Stimulated activated CD4-positive, alpha-beta T cell treated with anti-CD3 and anti-CD28 coated beads, Interleukin-4, amount 100 ng/mL, for 4 hours (primary cell): Measurements from ENCODE around the gene KDELR3.

ENCODE experiments used
- DNase-seq, 2 experiments: peaks; one replicate each; pipeline ENCODE4 v3.0.0-alpha.2; 2020

KDELR3 gene

DNA sequence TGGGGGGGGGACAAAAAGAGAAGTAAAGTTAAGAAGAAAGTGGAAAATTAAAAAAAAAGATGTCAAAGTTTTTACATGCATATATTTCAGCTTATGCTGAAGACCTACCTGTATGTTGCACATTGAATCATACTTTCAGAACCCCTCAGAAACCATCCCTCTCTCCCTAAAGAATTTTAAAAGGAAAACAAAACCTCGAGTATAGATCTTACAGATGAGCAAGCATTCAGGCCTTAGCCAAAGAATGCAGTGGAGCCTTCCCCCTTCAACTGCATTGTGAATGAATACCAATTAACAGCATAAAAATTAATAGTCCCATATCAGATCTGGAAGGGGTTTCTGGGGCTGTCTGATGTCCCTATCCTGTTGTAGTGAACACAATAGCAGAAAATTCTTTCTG is 16.3 kb downstream of the KDELR3 start:
- no peak for DNase-seq

DNA sequence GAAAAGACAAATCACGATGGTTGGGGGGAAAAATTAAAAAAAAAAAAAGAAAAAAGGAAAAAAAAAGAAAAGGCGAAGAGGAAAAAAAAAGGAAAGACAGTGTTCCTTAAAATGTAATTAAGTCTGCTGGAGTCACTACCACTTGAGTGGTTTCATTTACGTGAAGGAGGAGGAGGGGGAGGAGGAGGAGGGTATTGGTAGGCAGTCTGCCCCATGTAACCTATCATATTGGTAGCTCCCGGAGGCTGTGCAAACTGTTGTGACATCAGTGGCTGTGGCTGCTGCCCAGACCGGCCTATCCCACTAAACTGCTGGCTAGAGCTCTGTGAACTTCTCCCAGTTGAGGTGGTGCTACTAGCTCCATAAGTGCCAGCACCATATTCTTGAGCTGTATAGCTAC is 17.9 kb downstream of the KDELR3 start:
- no peak for DNase-seq

- DNase-seq: no peak
Observed at GRCh38 chr22:38487946-38488345, 20.1 kb downstream of the KDELR3 start.

- DNase-seq: no peak
Observed at GRCh38 chr22:38489142-38489541, 21.2 kb downstream of the KDELR3 start.

- no peak for DNase-seq
Observed at GRCh38 chr22:38489561-38490145, 21.8 kb downstream of the KDELR3 start.

DNA sequence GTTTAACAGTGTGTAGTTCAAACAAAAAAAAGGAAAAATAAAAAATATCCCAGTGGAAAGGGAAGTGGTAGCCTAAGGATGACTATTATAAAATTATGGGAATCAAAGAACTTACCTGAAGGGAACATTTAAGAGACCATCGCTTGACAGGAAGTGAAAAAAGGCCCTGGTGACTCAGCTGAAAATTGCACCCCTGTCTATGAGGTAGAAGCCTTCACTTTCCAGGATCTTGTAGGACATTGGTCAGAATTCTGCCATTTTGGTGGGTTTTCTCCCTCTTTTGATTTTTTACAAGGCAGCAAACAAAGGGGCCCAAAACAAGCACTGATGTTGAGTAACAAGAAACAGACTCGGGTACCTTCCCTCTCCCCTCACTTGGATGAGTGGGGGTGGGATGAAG is 22.6 kb downstream of the KDELR3 start:
- DNase-seq: no peak

DNA sequence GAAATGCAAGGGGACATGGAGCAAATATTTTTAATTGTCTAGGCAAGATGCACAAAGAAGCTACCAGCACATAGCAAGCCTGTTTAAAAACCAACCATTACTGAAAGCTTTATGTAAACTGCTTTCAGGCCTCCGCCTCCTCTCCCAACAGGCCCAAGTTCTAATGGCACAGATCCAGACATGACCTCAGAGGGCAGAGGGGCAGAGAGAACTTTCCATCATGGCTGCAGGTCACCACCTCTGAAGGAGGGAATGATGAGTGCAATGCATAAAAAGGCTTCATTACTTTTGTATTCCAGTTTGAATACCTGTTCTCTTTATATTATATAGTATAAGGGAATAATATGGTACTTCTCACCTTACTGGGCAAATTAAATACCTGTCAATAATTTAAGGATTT is 23.0 kb downstream of the KDELR3 start:
- no peak for DNase-seq

DNA sequence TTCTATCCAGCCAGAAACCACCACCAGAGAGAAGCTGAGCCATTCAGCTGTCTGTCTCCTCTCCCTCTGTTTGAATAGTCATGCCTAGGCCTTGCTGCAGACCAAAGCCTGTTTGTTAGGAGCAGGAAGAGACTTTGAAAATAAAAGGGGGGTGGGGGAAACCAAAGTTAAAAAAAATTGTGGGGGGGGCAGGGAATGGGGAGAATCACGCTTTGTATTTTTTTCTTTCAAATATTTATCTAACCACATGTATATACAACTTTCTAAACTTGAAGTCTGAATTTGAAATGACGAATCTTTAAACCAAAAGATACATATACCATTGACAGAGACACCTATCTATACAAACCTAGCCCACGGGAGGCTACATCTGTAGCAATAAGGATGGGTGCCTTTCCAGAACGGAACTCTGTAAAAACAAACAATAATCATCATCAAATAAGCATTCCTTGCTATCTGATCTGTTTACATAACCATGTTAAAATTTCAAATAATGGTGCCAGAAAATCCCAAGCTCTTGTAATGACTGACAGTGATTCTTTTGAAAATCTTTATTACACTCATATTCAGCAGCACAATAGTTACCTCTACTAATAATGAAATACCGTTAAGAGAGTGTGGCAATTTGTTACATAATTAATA is 23.9 kb downstream of the KDELR3 start:
- no peak for DNase-seq

- DNase-seq: no peak
Observed at GRCh38 chr22:38494498-38494897, 26.6 kb downstream of the KDELR3 start.

- DNase-seq: no peak
Observed at GRCh38 chr22:38494939-38495338, 27.0 kb downstream of the KDELR3 start.

DNA sequence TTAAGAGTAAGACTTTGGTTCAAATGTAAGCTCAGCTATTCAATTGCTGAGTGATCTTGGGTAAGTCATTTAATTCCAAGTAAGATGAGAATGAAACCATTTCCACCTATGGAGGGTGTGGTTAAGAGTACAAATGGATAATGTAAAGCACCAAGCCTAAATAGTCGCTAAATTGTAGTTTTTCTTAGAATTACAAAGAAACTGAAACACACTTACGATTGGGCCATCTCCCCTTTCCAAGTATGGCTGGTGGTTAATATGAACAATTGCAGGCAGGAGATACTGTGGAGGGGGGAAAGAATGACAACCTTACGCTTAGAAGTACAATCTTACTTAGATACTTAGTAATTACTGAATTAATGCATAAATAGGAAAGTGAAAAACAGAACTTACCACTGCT is 30.0 kb downstream of the KDELR3 start:
- DNase-seq: no peak

GRCh38 chr22:38501797-38502672 is 34.1 kb downstream of the KDELR3 start:
- no peak for DNase-seq

DNA sequence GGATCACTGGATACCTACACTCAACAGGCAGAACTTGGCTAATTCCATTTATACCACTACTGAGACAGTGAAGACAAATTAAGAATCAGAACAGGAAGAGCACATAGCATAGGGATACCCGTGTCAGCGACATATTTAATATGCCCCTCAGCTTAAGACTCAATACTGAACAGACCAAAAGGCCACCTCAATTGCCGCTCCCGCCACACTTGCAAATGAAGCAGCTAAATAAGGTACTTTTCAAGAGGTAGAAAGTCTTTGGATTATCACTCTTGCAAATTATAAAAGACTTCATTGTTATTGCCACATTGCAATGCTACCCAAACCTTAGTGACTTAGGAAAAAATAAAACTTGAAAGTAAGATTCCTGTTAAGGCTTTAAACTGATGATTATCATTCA is 35.1 kb downstream of the KDELR3 start:
- DNase-seq: no peak

DNA sequence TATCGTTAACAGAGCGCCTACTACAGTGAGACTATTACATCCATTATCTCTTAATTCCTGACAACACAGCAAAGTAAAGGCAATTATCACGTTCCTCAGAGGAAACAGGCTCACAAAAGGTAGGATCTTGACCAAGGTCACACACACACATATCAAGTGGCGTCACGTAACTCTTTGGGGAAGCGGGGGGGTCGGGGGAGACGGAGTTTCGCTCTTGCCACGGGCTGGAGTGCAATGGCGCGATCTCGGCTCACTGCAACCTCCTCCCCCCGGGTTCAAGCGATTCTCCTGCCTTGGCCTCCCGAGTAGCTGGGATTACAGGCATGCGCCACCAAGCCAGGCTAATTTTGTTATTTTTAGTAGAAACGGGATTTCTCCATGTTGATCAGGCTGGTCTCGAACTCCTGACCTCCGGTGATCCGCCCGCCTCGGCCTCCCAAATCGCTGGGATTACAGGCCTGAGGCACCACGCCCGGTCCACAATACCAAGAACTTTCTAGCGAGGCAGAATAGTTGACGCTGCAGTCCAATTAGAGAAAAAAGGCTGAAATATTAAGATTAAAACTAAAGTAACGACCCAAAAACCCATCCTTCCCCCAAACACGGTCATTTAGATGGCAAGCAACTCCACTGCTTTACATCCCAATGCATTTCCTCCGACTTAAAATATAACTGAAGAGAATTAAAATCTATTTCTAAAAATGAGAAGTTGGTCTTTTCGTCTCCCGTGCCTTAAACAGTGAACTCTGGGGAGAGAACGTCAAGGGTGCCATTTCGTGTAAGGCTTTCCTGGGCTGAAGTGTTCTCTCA is 37.0 kb downstream of the KDELR3 start:
- DNase-seq: peak; percentile 42 to 52

DNA sequence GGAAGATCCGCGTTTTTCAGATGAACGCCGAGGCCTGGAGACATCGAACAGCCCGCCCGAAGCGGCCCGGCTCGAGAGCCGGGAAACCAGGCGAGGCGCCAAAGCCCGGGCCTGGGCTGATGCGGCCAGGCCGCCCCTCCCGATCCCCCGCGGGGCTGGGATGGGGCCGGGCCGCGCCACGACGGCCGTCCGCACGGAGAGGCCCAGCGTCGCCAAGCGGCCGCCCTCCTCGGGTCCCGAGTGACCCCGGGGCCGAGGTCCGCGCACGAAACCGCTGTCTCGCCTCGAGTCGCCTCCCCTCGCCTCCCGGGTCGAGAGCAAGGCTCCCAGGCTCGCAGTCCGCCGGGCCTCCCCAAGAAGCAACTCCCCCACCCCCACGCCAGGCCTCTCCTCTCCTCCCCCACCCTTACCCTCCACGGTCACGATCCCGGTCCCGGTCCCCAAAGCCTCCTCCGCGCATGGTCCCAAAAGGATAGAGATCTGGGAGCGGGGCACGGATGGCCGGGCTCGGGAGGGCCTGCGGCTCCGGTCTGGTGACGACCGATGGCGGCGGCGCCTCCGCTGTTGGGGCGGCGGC is 37.7 kb downstream of the KDELR3 start:
- DNase-seq: peak; percentile 44 to 57

GRCh38 chr22:38506118-38506962 is 38.4 kb downstream of the KDELR3 start, which contains the start of gene DDX17:
DDX17 (minus strand) TSS chr22:38506311.
- DNase-seq: peak; percentile 87 to 93

- no peak for DNase-seq
Observed at GRCh38 chr22:38510416-38510970, 42.6 kb downstream of the KDELR3 start.

- peak; percentile 26 to 33 for DNase-seq
Observed at GRCh38 chr22:38513063-38513462, 45.2 kb downstream of the KDELR3 start.

DNA sequence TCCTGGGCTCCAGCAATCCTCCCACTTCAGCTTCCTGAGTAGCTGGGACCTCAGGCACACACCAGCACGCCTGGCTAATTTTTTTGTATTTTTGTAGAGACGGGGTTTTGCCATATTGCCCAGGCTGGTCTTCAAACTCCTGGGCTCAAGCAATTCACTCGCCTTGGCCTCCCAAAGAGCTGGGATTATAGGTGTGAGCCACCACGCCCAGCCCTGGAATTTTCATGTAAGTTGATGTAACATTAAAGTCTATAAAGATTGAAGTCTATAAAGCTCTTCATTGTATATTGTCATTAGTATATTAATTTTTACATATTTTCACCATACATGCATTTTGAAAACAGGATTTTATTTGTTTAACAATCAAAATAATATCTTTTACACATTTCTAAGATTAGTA is 50.7 kb downstream of the KDELR3 start:
- DNase-seq: no peak

DNA sequence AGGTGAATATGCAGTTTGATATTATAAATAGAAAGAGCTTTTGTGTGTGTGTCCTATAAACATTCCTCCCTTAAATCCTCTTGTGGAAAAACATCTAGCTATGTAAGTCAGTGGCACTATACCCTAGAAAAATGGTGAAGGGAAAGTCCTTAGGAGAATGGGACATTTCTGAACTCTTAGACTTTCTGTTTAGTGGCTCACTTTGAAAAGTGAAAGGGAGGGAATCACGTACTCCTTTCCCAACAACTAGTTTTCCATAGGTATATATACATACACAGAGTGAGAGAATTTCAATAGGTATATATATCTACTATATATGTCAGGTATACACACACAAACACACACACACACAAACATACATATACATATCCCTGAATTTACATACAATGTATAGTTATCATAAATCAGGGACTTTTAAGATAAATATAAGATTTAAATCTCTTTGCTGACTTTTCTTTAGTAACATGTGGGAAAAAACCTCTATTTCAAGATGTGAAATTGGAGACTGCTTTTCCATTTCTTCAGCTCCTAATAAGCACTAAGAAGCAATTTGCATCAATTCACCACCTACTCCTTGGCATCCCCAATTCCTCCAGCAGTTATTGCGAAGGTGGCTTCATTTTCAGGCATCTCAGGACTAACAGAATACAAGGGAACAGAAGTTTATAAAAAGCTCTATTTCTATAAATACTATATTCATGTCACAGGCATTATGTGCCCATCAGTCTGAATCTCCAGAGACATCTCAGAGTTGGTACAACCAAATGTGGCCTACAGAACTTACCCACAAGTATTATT is 51.8 kb downstream of the KDELR3 start:
- no peak for DNase-seq

GRCh38 chr22:38523029-38523428 is 55.1 kb downstream of the KDELR3 start:
- DNase-seq: no peak
